AG04449 (cell line): ENCODE measurements around the gene CDC16.
"Not testable (repeated sequence)": the region's sequence is repeated elsewhere in the genome, so short reads cannot be mapped to it uniquely, and the experiment has no call there.

Source experiments
- CTCF ChIA-PET: fragments of 350-600 bp; formaldehyde crosslinking; extraction: SDS; loops from one replicate; lab custom pipeline; 2021; ENCODE audit warnings: antibody characterized with exemption; lab: Yijun Ruan, JAX
- POLR2A ChIA-PET: fragments of 400-600, 350-600 bp; formaldehyde crosslinking; extraction: SDS; loops from one replicate; lab custom pipeline; 2020; ENCODE audit warnings: antibody characterized with exemption, inconsistent platforms; lab: Yijun Ruan, JAX
- DNase-seq: peaks from one replicate; pipeline ENCODE4 v3.0.0-alpha.2; 2010; ENCODE audit warnings: low read depth, low spot score
- H3K4me3 ChIP-seq: 2 replicates; pipeline ENCODE4 v1.5.1; 2011; ENCODE audit warnings: low read depth, mild to moderate bottlenecking, control low read depth, low read length
- TF ChIP-seq, protein P1 (sequence below): IDR thresholded peaks from one replicate; pipeline ENCODE4 v1.5.1; 2011; ENCODE audit warnings: mild to moderate bottlenecking, moderate library complexity, low read length, control low read depth, inconsistent platforms; ENCODE audit not compliant: insufficient read depth; ENCODE audit errors: missing control alignments

Gene CDC16

DNA sequence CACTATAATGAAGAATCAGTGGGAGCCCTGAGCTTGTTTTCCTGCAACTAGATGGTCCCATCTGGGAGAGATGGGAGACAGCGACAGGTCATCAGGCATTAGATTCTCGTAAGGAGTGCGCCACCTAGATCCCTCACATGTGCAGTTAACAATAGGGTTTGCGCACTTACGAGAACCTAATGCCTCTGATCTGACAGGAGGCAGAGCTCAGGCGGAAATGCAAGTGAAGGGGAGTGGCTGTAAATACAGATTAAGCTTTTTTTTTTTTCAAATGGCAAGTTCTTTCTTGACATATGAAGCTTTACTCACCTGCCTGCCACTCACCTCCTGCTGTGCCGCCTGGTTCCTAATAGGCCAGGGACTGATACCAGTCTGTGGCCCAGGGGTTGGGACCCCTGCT, 14.4 kb downstream of the CDC16 start:
- TF ChIP-seq, protein P1, sequence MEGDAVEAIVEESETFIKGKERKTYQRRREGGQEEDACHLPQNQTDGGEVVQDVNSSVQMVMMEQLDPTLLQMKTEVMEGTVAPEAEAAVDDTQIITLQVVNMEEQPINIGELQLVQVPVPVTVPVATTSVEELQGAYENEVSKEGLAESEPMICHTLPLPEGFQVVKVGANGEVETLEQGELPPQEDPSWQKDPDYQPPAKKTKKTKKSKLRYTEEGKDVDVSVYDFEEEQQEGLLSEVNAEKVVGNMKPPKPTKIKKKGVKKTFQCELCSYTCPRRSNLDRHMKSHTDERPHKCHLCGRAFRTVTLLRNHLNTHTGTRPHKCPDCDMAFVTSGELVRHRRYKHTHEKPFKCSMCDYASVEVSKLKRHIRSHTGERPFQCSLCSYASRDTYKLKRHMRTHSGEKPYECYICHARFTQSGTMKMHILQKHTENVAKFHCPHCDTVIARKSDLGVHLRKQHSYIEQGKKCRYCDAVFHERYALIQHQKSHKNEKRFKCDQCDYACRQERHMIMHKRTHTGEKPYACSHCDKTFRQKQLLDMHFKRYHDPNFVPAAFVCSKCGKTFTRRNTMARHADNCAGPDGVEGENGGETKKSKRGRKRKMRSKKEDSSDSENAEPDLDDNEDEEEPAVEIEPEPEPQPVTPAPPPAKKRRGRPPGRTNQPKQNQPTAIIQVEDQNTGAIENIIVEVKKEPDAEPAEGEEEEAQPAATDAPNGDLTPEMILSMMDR, result no peak
- ChIA-PET CTCF (interaction anchor here (0.6 to 1.2 kb wide), 4 partner anchors 9 to 507 kb away, joined by 3 read pairs; no protein-coding TSS in a partner anchor), POLR2A (interaction anchor here (1.0 to 1.5 kb wide), 3 partner anchors 9 to 33 kb away, joined by 3 read pairs; partner anchors contain the start of gene UPF3A)

DNA sequence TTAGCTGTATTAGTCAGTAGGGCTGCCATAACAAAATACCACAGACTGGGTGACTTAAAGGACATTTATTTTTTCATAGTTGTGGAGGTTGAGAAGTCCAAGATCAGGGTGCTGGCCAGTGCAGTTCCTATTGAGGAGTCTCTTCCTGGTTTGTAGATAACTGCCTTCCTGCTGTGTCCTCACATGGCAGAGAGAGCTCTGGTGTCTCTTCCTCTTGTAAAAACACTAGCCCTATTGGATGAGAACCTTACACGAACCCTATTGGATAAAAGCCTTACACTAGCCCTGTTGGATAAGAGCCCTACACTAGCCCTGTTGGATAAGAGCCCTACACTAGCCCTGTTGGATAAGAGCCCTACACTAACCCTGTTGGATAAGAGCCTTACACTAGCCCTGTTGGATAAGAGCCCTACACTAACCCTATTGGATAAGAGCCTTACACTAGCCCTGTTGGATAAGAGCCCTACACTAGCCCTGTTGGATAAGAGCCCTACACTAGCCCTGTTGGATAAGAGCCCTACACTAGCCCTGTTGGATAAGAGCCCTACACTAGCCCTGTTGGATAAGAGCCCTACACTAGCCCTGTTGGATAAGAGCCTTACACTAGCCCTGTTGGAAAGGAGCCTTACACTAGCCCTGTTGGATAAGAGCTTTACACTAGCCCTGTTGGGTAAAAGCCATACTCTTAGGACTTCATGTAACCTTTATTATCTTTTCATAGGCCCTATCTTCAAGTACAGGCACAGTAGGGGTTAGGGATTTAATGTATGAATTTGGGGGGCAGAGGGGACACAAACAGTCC, 17.1 kb downstream of the CDC16 start:
- DNase-seq, CTCF ChIA-PET, H3K4me3 ChIP-seq: not testable (repeated sequence)
- POLR2A ChIA-PET, result interaction anchor here (0.6 kb wide), 2 partner anchors 13 to 14 kb away, joined by 3 read pairs; no protein-coding TSS in a partner anchor

More for the DNA sequence above, 14.4 kb downstream of the CDC16 start:
- DNase-seq, result no peak
- no peak overlapping the region for H3K4me3 ChIP-seq

DNA sequence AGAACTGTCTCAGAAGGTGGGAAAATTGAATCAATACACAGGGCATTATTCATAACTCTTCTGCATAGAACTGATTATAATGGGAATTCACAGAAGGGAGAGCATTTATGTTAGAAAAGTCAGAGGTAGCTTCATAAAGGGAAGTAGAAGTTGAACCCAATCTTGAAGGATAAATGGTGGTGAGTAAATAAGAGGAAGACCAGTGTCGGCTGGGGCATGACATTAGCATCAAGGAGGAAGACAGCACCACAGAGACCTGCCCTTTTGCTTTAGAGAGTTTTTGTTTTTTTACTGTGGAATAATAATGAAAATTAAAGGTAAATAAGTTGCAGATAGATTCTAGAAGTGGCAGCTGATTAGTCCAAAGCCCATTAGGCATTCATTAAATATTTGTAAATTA, 21.9 kb downstream of the CDC16 start:
- ChIA-PET CTCF (no interaction called here), POLR2A (no interaction called here)
- TF ChIP-seq, protein P1, result no peak
- DNase-seq, result no peak
- H3K4me3 ChIP-seq, result no peak overlapping the region

DNA sequence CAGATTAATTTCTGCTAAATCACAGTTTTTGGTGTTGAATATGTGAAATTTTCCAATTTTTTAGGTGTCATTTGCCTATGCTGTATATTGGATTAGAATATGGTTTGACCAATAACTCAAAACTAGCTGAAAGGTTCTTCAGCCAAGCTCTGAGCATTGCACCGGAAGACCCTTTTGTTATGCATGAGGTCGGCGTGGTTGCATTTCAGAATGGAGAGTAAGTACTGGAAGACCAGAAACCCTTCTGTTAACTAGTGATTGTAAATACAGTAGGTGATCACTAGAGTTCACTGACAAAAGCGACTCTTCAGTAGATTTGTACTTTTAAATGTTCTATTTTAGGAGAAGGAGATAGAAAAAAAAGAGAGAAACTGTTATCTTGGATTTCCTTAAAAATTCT, 22.3 kb downstream of the CDC16 start:
- no peak overlapping the region for H3K4me3 ChIP-seq
- DNase-seq, result no peak
- CTCF ChIA-PET, result no interaction called here
- POLR2A ChIA-PET, result no interaction called here
- TF ChIP-seq, protein P1, result no peak

DNA sequence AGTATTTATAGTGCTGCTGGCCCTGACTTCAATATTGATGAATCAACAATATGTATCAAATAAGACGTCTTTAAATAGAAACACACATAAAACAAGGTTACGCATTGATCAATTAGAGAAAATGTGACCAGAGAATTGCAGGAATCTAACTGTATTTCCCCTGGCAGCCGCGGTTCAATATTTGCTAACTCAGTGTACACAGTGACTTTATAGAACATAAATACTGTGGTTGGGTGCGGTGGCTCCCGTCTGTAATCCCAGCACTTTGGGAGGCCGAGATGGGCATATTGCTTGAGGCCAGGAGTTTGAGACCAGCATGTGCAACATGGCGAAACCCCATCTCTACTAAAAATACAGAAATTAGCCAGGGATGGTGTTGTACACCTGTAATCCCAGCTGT, 23.9 kb downstream of the CDC16 start:
- TF ChIP-seq, protein P1, result no peak
- no peak for DNase-seq
- POLR2A ChIA-PET, result interaction anchor here (1.1 kb wide), 1 partner anchor 10 kb away, joined by 3 read pairs; no protein-coding TSS in a partner anchor
- CTCF ChIA-PET, result no interaction called here
- H3K4me3 ChIP-seq, result no peak overlapping the region

DNA sequence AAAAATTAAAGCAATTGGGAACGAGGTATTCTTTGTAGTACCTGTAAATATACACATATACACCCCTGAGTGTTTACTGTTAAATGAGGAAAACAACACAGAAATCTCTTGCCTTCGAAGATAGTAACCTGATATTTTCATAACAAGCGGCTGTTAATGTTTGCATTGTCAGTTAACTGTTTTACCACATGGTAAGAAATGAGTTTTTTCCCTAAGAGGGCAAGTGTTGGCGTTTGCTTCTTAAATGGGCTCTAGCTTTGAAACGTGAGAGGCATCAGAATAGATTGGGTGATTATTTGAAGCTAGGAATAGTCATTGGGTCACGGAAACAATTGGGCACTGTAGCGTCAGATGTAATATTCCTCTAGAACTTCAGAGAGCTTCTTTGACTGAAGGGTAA, 24.7 kb downstream of the CDC16 start:
- ChIA-PET POLR2A (interaction anchor here (0.6 to 1.4 kb wide), 2 partner anchors 11 kb away, joined by 3 read pairs; no protein-coding TSS in a partner anchor), CTCF (no interaction called here)
- no peak for DNase-seq
- no peak overlapping the region for H3K4me3 ChIP-seq
- TF ChIP-seq, protein P1, result no peak
